Measurements from ENCODE around the gene GCNT2. TPM values are rescaled to one million over a fixed set of nuclear protein-coding genes. Genes with fewer than 3 reads are reported as not detected.

Gene GCNT2
- total RNA-seq, 2 experiments from 2014 or later, result 1.4 to 1.6 TPM

GRCh38 chr6:10534419-10534762 lies 13.2 kb downstream of the GCNT2 start:
- CTCF ChIA-PET, result no interaction called here
- Mint-ChIP-seq H3K27me3 (ENCODE audit: low read depth) (no peaks in the 10 kb centered on the region), H3K36me3 (ENCODE audit: low read depth) (peaks cover 4% of the 10 kb centered on the region), H3K27ac (no peak overlapping the region), H3K4me1 (ENCODE audit: low read depth) (peaks cover 33% of the 10 kb centered on the region), H3K4me3 (peak overlapping the region; percentile 36), H3K9me3 (no peaks in the 10 kb centered on the region)
- intact Hi-C loops (cut with micrococcal nuclease), result loop anchor here (5.0 kb wide), 1 partner anchor 558 kb away; the partner anchor contains the start of gene SMIM13
- DNase-seq, result no peak

GRCh38 chr6:10535193-10535592 lies 14.0 kb downstream of the GCNT2 start:
- Mint-ChIP-seq H3K27ac (no peak overlapping the region), H3K4me1 (ENCODE audit: low read depth) (peaks cover 27% of the 10 kb centered on the region), H3K9me3 (peaks cover under 1% of the 10 kb centered on the region), H3K4me3 (no peak overlapping the region), H3K27me3 (ENCODE audit: low read depth) (no peaks in the 10 kb centered on the region), H3K36me3 (ENCODE audit: low read depth) (peaks cover 4% of the 10 kb centered on the region)
- DNase-seq, result no peak
- CTCF ChIA-PET, result no interaction called here
- intact Hi-C loops (cut with micrococcal nuclease), result no loop called here

GRCh38 chr6:10537726-10538125 lies 16.6 kb downstream of the GCNT2 start:
- H3K36me3 Mint-ChIP-seq (ENCODE audit: low read depth), result peaks cover 11% of the 10 kb centered on the region
- H3K4me3 Mint-ChIP-seq, result no peak overlapping the region
- H3K27ac Mint-ChIP-seq, result no peak overlapping the region
- H3K27me3 Mint-ChIP-seq (ENCODE audit: low read depth), result no peaks in the 10 kb centered on the region
- H3K9me3 Mint-ChIP-seq, result peaks cover 6% of the 10 kb centered on the region
- DNase-seq, result no peak
- intact Hi-C loops (cut with micrococcal nuclease), result no loop called here
- CTCF ChIA-PET, result interaction anchor here (0.5 to 1.2 kb wide), 2 partner anchors 9 to 12 kb away, joined by 3 read pairs; no protein-coding TSS in a partner anchor
- peaks cover 6% of the 10 kb centered on the region for H3K4me1 Mint-ChIP-seq (ENCODE audit: low read depth)

GRCh38 chr6:10540073-10540746 lies 19.1 kb downstream of the GCNT2 start:
- Mint-ChIP-seq H3K4me1 (ENCODE audit: low read depth) (no peaks in the 10 kb centered on the region), H3K9me3 (peaks cover 6% of the 10 kb centered on the region), H3K27ac (no peak overlapping the region), H3K4me3 (no peak overlapping the region), H3K27me3 (ENCODE audit: low read depth) (no peaks in the 10 kb centered on the region), H3K36me3 (ENCODE audit: low read depth) (peaks cover 11% of the 10 kb centered on the region)
- intact Hi-C loops (cut with micrococcal nuclease), result no loop called here
- no peak for DNase-seq
- CTCF ChIA-PET, result no interaction called here

GRCh38 chr6:10541591-10541990 lies 20.4 kb downstream of the GCNT2 start:
- no peak overlapping the region for H3K27ac Mint-ChIP-seq
- H3K9me3 Mint-ChIP-seq, result peaks cover 6% of the 10 kb centered on the region
- no peaks in the 10 kb centered on the region for H3K4me1 Mint-ChIP-seq (ENCODE audit: low read depth)
- intact Hi-C loops (cut with micrococcal nuclease), result no loop called here
- H3K27me3 Mint-ChIP-seq (ENCODE audit: low read depth), result no peaks in the 10 kb centered on the region
- H3K36me3 Mint-ChIP-seq (ENCODE audit: low read depth), result peaks cover 7% of the 10 kb centered on the region
- CTCF ChIA-PET, result interaction anchor here (0.7 kb wide), 1 partner anchor 314 kb away, joined by 3 read pairs; no protein-coding TSS in a partner anchor
- no peak for DNase-seq
- H3K4me3 Mint-ChIP-seq, result no peak overlapping the region

GRCh38 chr6:10542213-10542612 lies 21.1 kb downstream of the GCNT2 start:
- CTCF ChIA-PET, result no interaction called here
- Mint-ChIP-seq H3K9me3 (peaks cover 6% of the 10 kb centered on the region), H3K36me3 (ENCODE audit: low read depth) (peaks cover 7% of the 10 kb centered on the region), H3K27me3 (ENCODE audit: low read depth) (no peaks in the 10 kb centered on the region), H3K4me3 (no peak overlapping the region), H3K27ac (no peak overlapping the region), H3K4me1 (ENCODE audit: low read depth) (no peaks in the 10 kb centered on the region)
- no peak for DNase-seq
- intact Hi-C loops (cut with micrococcal nuclease), result no loop called here

GRCh38 chr6:10543488-10543887 lies 22.3 kb downstream of the GCNT2 start:
- intact Hi-C loops (cut with micrococcal nuclease), result no loop called here
- no peak for DNase-seq
- CTCF ChIA-PET, result interaction anchor here (0.7 to 1.0 kb wide), 2 partner anchors 12 to 51 kb away, joined by 3 read pairs; no protein-coding TSS in a partner anchor
- H3K27ac Mint-ChIP-seq, result no peak overlapping the region
- peaks cover 6% of the 10 kb centered on the region for H3K9me3 Mint-ChIP-seq
- H3K36me3 Mint-ChIP-seq (ENCODE audit: low read depth), result peaks cover 7% of the 10 kb centered on the region
- no peak overlapping the region for H3K4me3 Mint-ChIP-seq
- no peaks in the 10 kb centered on the region for H3K27me3 Mint-ChIP-seq (ENCODE audit: low read depth)
- no peaks in the 10 kb centered on the region for H3K4me1 Mint-ChIP-seq (ENCODE audit: low read depth)

GRCh38 chr6:10545482-10545881 lies 24.3 kb downstream of the GCNT2 start:
- CTCF ChIA-PET, result interaction anchor here (0.6 kb wide), 1 partner anchor 67 kb away, joined by 3 read pairs; no protein-coding TSS in a partner anchor

GRCh38 chr6:10547809-10548208 lies 26.7 kb downstream of the GCNT2 start:
- Mint-ChIP-seq H3K4me1 (ENCODE audit: low read depth) (no peaks in the 10 kb centered on the region), H3K4me3 (no peak overlapping the region), H3K27me3 (ENCODE audit: low read depth) (no peaks in the 10 kb centered on the region), H3K36me3 (ENCODE audit: low read depth) (no peaks in the 10 kb centered on the region), H3K9me3 (no peaks in the 10 kb centered on the region), H3K27ac (no peak overlapping the region)
- DNase-seq, result no peak
- intact Hi-C loops (cut with micrococcal nuclease), result loop anchor here (5.0 kb wide), 1 partner anchor 936 kb away; no protein-coding TSS in a partner anchor
- CTCF ChIA-PET, result no interaction called here

More at GRCh38 chr6:10545482-10545881, 24.3 kb downstream of the GCNT2 start:
- DNase-seq, result no peak
- intact Hi-C loops (cut with micrococcal nuclease), result loop anchor here (5.0 kb wide), 1 partner anchor 933 kb away; no protein-coding TSS in a partner anchor
- H3K4me3 Mint-ChIP-seq, result no peak overlapping the region
- H3K4me1 Mint-ChIP-seq (ENCODE audit: low read depth), result no peaks in the 10 kb centered on the region
- H3K27ac Mint-ChIP-seq, result no peak overlapping the region
- peaks cover 6% of the 10 kb centered on the region for H3K36me3 Mint-ChIP-seq (ENCODE audit: low read depth)
- H3K27me3 Mint-ChIP-seq (ENCODE audit: low read depth), result no peaks in the 10 kb centered on the region
- H3K9me3 Mint-ChIP-seq, result peaks cover 5% of the 10 kb centered on the region

- H3K9me3 Mint-ChIP-seq, result no peaks in the 10 kb centered on the region
- H3K27ac Mint-ChIP-seq, result no peak overlapping the region
- no peak for DNase-seq
- H3K27me3 Mint-ChIP-seq (ENCODE audit: low read depth), result no peaks in the 10 kb centered on the region
- peaks cover 1% of the 10 kb centered on the region for H3K36me3 Mint-ChIP-seq (ENCODE audit: low read depth)
- no peaks in the 10 kb centered on the region for H3K4me1 Mint-ChIP-seq (ENCODE audit: low read depth)
- CTCF ChIA-PET, result no interaction called here
- intact Hi-C loops (cut with micrococcal nuclease), result no loop called here
- no peak overlapping the region for H3K4me3 Mint-ChIP-seq
Observed at GRCh38 chr6:10550764-10551163, 29.6 kb downstream of the GCNT2 start.

- H3K4me1 Mint-ChIP-seq (ENCODE audit: low read depth), result no peaks in the 10 kb centered on the region
- no peaks in the 10 kb centered on the region for H3K9me3 Mint-ChIP-seq
- H3K4me3 Mint-ChIP-seq, result no peak overlapping the region
- H3K27ac Mint-ChIP-seq, result no peak overlapping the region
- no peak for DNase-seq
- CTCF ChIA-PET, result no interaction called here
- intact Hi-C loops (cut with micrococcal nuclease), result no loop called here
- peaks cover 7% of the 10 kb centered on the region for H3K36me3 Mint-ChIP-seq (ENCODE audit: low read depth)
- H3K27me3 Mint-ChIP-seq (ENCODE audit: low read depth), result no peaks in the 10 kb centered on the region
Observed at GRCh38 chr6:10552270-10552810, 31.2 kb downstream of the GCNT2 start.

GRCh38 chr6:10553871-10554270 lies 32.7 kb downstream of the GCNT2 start:
- no peaks in the 10 kb centered on the region for H3K4me1 Mint-ChIP-seq (ENCODE audit: low read depth)
- DNase-seq, result no peak
- no peaks in the 10 kb centered on the region for H3K9me3 Mint-ChIP-seq
- no peak overlapping the region for H3K4me3 Mint-ChIP-seq
- peaks cover 7% of the 10 kb centered on the region for H3K36me3 Mint-ChIP-seq (ENCODE audit: low read depth)
- H3K27me3 Mint-ChIP-seq (ENCODE audit: low read depth), result no peaks in the 10 kb centered on the region
- no peak overlapping the region for H3K27ac Mint-ChIP-seq
- intact Hi-C loops (cut with micrococcal nuclease), result no loop called here
- CTCF ChIA-PET, result no interaction called here

- no peak for DNase-seq
- CTCF ChIA-PET, result no interaction called here
- no peak overlapping the region for H3K27ac Mint-ChIP-seq
- H3K4me1 Mint-ChIP-seq (ENCODE audit: low read depth), result no peaks in the 10 kb centered on the region
- H3K36me3 Mint-ChIP-seq (ENCODE audit: low read depth), result peaks cover 7% of the 10 kb centered on the region
- no peak overlapping the region for H3K4me3 Mint-ChIP-seq
- H3K9me3 Mint-ChIP-seq, result no peaks in the 10 kb centered on the region
- intact Hi-C loops (cut with micrococcal nuclease), result no loop called here
- H3K27me3 Mint-ChIP-seq (ENCODE audit: low read depth), result no peaks in the 10 kb centered on the region
Observed at GRCh38 chr6:10554826-10555225, 33.7 kb downstream of the GCNT2 start.

All from activated naive CD4-positive, alpha-beta T cell treated with anti-CD3 and anti-CD28 coated beads for 36 hours (primary cell).